NCI-H187 treated with DMSO at 0.1 percent for 48 hours (cell line): ENCODE data around the gene LPAR6.
"Not testable (repeated sequence)": the region's sequence is repeated elsewhere in the genome, so short reads cannot be mapped to it uniquely, and the experiment has no call there.

Source experiments
- DNase-seq: peaks from one replicate; lab custom pipeline; 2025; lab: John Stamatoyannopoulos, UW

LPAR6 gene

GRCh38 chr13:48412881-48413351 lies at the start of gene LPAR6:
Gene LPAR6 (minus strand): TSS chr13:48413113. CDS start chr13:48412423, 690 bp downstream.
- no peak for DNase-seq

GRCh38 chr13:48457578-48458242 lies 44.8 kb upstream of the LPAR6 start:
- DNase-seq, result no peak

GRCh38 chr13:48456546-48456945 lies 43.6 kb upstream of the LPAR6 start:
- no peak for DNase-seq

DNA sequence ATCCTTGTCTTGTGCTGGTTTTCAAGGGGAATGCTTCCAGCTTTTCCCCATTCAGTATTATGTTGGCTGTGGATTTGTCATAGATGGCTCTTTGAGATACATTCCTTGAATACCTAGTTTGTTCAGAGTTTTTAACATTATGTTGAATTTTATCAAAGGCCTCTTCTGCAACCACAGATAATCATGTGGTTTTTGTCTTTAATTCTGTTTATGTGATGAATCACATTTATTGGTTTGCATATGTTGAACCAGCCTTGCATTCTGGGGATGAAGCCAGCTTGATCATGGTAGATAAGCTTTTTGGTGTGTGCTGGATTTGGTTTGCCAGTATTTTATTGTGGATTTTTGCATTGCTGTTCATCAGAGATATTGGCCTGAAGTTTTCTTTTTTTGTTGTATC lies 38.3 kb upstream of the LPAR6 start:
- DNase-seq, result not testable (repeated sequence)

DNA sequence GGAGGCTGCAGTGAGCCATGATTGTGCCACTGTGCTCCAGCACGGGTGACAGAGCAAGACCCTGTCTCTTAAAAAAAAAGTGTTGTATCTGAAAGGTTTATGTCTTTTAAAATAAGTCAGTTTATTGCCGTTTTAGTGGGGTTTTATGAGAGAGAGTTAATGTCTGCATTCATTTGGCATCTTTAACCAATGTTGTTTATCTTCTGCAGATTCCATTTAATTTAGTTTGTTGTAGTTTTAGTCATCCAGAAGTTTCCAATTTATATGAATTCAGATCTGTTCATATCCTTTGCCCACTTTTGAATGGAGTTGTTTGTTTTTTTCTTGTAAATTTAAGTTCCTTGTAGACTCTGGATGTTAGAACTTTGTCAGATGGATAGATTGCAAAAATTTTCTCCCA lies 36.7 kb upstream of the LPAR6 start:
- DNase-seq, result no peak

DNA sequence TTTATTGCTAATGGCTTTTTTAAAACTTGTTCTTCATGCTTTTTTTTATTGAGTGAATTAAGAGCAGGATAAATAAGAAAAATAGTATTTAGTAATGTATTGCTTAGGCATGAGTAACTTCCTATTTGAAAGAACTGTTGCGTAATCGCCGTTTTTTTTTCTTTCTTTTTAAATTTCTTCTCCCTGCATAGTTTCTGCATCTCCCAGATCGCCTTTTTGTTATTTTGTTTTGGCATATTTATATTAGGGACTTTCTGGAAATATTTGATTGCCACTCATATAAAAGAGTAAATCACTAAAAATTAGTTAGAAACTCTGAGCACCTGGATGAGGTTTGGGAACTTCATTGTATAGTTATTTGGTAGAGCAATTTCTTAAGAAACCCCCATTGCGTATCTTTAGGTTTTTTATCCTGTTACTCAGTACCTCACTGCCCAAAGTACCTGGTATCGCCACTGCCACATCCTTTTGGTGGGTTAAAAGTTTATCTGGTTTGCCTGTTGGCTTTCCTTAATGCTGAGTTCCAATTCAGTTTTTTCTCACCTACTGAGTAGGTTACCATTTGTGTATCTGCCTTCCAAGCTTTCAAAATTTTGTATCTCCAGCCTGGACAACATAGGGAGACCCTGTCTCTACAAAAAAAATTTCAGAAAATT lies 36.2 kb upstream of the LPAR6 start:
- DNase-seq, result no peak

DNA sequence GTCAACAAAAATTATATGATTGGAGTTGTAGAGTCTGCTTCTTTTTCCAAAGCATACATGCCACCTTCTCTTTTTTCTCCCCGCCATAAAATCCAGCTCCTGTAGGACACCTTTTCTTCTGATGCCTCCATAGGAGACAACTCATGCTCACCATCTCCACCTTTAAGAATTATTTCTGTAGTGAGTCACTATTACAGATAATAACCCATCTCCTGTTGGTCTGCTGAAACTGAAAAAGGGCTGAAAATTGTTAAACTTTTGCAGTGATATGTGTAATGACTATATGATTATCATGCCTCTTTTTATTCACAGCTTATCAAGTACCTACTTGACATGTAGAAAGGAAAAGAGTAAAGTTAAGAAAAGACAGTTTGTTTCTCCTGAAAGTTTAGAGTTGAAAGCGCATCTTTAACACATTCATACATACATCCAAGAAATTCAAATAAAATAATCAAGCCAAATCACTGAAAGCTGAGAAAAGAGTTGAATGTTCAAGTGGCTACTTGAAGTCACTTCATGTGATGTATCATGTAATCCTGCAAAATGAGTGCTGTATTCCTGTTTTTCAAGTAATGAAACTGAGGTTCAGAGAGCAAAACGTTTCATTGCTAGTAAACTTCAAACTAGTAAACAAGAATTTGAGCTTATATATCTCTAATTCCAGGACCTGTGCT lies 35.5 kb upstream of the LPAR6 start:
- no peak for DNase-seq

- DNase-seq, result no peak
These were observed 33.6 kb upstream of the LPAR6 start for GRCh38 chr13:48446464-48446863.

- DNase-seq, result no peak
These were observed 30.7 kb upstream of the LPAR6 start for GRCh38 chr13:48443442-48444208.

- no peak for DNase-seq
These were observed 24.5 kb upstream of the LPAR6 start for GRCh38 chr13:48437371-48437770.

DNA sequence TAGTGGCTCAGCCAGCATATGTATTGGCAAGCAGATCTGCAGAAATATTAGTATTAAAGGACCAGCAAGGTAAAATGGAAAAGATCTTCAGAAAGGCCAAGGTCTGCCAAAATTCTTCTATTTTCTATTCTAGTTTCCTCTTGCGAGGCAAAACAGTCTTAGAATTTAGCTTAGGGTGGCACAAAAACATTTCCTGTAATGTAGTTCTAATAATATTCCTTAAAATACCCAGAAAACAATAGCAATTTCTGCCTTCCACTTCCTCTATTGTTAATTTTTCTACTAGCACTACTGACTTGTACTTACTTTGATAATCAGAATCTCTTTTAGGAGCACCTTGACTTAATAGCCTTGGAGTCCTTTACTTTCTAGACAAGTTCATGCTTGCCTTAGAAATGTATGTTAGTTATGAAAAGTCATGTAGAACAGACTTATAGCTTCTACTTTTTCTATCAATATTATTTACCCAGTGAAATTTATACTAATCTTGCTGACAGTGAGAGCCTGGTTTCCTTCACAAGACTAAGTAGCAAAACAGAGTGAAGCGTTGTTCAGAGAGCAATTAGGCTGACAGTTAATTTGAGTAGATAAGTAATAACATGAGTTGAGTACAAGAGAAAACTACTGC lies 23.9 kb upstream of the LPAR6 start:
- DNase-seq, result no peak

DNA sequence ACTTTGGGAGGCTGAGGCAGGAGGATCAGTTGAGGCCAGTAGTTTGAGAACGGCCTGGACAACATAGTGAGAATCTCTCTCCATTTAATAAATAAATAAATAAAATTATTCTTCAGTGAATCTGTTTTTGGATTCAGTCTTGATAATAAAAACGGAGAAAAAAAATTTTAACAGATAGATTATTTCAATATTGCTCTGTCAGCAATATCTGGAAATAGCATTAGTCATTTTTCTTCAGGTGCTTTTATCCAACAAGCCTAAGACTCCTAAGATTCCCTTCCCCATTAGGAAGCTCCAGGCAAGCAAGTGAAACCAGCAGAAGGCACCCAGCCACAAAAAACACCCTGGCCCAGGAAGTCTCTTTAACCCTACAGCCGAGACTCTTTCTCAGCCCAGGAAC lies 21.3 kb upstream of the LPAR6 start:
- no peak for DNase-seq

DNA sequence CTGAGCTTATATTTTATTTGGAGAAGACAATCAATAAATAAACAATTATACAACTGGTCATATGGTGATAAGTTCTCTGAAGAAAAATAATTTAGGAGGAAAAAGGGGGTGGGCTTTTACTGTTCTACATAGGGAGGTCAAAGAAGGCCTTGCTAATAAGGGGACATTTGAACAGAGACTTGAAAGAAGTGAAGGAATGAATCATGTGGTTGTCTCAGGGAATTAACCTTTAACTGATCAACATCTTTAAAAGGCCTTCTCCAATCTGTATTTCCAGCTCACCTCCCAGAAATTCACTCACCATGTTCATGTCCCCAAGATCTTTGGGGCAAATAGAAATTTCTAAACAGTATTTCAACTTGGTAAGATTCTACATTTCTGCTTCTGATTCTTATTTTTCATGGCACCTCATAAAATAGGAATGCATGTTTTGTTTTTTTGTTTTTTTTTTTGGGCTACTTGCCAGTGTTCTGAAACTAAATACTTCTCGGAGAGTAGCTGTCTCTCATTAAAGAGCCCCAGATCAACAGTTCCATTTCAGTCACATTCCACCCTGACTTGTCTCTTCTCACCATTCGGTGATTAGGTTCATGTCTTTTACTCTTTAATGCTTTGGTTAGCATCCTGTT lies 19.2 kb upstream of the LPAR6 start:
- DNase-seq, result no peak

DNA sequence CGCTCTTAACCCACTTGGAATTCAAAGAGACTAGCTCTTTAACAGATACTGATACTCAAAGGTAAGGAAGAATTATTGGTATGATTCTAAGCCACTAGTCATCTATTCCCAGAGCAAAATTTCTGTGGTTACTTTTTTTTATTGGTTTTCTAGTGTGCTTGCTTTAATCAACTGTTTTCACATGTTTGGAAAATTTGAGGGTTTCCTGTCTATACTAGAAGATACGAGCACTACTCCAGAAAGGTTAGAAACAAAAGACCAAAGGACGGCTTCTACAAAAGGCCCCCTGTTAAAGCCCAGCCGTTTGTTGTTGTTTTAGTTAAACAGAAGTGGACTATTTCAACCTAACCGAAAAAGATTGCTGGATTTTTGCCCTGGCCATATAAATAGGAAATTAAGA lies 18.5 kb upstream of the LPAR6 start:
- no peak for DNase-seq

DNA sequence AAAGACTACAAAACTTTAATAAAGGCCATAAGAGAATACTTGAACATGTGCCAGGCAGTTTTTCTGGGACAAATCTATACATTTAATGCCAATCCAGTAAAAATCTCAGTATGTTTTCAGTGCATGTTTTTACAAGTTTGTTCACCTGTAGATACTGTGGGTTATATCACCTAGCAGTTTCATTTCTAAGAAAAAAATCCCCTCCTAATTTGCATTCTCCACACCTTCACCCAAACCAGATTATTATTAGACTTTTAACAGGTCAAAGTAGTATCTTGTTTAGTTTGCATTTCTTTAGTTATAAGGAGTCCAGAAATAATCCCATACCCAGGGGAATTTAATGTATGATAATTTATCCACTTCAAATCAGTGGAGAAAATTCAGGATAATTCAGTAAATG lies 17.0 kb upstream of the LPAR6 start:
- DNase-seq, result no peak

DNA sequence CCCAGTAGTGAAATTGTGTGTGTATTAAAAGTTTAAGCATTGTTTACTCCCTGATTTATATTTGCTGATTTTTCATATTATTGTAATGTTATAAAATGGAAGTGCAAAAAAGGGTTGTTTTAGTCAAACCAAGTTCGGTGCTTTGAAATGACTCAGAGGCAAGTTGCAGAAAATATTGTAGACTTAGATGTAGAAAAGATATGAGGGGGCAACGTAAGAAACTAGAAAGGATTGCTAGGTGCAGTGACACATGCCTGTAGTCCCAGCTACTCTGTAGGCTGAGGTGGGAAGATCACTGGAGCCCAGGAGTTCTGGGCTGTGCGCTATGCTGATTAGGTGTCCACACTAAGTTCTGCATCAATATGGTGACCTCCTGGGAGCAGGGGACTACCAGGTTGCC lies 16.1 kb upstream of the LPAR6 start:
- no peak for DNase-seq

GRCh38 chr13:48426755-48427298 lies 13.9 kb upstream of the LPAR6 start:
- DNase-seq, result not testable (repeated sequence)

DNA sequence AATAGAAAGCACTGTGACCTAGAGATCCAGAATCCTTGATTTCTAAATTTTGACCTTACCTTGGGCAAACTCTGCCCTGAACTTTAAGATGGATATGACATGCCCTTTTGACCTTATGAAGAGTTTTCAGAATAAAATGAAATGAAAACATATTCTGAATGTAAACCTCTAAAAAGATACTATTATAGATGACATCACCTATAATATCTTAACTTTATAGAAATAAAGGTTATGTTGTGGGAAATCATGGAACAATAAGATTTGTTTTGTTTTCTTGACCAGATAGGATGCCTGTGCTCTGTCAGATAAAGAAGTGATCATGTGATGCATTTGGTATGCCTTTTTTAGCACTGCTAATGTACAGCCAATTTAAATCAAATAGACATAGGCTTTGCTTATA lies 13.1 kb upstream of the LPAR6 start:
- no peak for DNase-seq

GRCh38 chr13:48424212-48424611 lies 11.3 kb upstream of the LPAR6 start:
- DNase-seq, result no peak

DNA sequence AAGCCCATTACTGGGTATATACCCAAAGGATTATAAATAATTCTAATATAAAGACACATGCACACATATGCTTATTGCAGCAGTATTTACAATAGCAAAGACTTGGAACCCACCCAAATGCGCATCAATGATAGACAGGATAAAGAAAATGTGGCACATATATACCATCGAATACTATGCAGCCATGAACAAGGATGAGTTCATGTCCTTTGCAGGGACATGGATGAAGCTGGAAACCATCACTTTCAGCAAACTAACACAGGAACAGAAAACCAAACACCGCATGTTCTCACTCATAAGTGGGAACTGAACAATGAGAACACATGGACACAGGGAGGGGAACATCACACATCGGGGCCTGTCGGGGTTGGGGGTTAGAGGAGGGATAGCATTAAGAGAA lies 9.1 kb upstream of the LPAR6 start:
- DNase-seq, result not testable (repeated sequence)

GRCh38 chr13:48415516-48415915 lies 2.6 kb upstream of the LPAR6 start:
- no peak for DNase-seq
